Omental fat pad (tissue), 4 donors: Measurements from ENCODE around the gene BOLA1. TPM values are rescaled to one million over a fixed set of nuclear protein-coding genes. Genes with fewer than 3 reads are reported as not detected.

ENCODE experiments used
- ATAC-seq: fragments of 150-250 bp; one replicate; pipeline ENCODE4 v1.9.1; 2016; ENCODE audit warnings: mild to moderate bottlenecking, moderate library complexity; ENCODE audit not compliant: low FRiP score
- DNase-seq: peaks from one replicate; pipeline ENCODE4 v3.0.0-alpha.2; 2019; ENCODE audit warnings: low spot score
- total RNA-seq, 4 donors: library from RNA; depleted of rRNA; stranded (reverse); fragments of >200 nt; gene quantifications; one replicate each; pipeline ENCODE4 v1.1.0, GENCODE V29; 2016
- TF ChIP-seq, protein P1 (sequence below), 3 donors: fragments of 450-650 bp; IDR thresholded peaks; one replicate each; pipeline ENCODE4 v1.5.1; 2016 to 2017; ENCODE audit warnings: antibody characterized with exemption in 3 of 3, mild to moderate bottlenecking in 3 of 3, moderate library complexity in 2 of 3

The BOLA1 gene
- total RNA-seq, 4 donors from 2014 or later, result 11.5 to 28.8 (median 25.5) TPM

DNA sequence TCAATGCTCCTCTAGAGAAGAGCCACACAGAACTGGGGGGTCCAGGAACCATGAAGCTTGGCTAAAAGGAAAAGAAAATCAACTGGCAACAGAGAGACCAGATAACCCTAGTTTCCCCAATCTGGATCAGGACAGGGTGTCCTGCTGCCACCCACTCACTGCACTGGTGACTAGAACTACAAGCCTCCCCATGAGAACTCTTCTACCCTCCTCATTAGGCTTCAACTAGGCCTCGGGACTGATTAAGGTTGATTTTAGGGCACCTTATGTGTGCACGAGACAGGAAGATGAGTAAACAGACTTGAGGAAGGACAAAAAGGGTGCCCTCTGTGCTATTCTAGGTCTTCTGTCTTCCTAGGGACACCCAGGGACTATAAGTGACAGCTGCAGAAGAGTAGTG, 30.5 kb downstream of the BOLA1 start:
- TF ChIP-seq, protein P1, sequence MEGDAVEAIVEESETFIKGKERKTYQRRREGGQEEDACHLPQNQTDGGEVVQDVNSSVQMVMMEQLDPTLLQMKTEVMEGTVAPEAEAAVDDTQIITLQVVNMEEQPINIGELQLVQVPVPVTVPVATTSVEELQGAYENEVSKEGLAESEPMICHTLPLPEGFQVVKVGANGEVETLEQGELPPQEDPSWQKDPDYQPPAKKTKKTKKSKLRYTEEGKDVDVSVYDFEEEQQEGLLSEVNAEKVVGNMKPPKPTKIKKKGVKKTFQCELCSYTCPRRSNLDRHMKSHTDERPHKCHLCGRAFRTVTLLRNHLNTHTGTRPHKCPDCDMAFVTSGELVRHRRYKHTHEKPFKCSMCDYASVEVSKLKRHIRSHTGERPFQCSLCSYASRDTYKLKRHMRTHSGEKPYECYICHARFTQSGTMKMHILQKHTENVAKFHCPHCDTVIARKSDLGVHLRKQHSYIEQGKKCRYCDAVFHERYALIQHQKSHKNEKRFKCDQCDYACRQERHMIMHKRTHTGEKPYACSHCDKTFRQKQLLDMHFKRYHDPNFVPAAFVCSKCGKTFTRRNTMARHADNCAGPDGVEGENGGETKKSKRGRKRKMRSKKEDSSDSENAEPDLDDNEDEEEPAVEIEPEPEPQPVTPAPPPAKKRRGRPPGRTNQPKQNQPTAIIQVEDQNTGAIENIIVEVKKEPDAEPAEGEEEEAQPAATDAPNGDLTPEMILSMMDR (IDR thresholded peaks at IDR 0.05), result no peak
- ATAC-seq (no peak), DNase-seq (no peak)

DNA sequence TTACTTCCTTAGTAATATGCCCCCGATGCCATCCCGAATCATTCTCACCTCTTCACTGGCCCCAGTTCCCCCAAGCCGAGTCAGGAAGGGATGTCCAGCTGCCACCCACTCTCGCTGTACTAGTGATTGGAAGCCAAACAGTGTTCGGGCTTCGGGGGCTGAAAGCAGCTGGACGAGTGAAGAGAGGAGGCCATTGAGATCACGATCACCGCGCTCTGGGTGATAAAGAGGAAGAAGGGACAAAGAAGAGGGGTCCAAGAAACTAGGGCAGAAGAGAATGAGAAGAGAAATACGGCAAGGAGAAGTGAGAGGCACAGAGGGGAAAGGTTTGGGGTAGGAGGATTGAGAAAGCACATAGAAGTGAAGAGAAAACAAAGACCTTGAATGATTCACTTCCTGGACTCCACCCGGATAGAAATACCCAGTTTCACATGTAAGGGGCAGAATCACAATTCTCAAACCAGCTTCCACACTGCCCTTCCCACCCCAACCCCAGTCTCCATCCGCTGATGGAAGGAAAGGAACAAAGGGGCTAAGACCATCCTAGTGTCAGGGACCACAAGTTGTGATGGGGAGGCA, 31.9 kb downstream of the BOLA1 start:
- TF ChIP-seq, protein P1 (IDR thresholded peaks at IDR 0.05), result no peak
- DNase-seq (no peak), ATAC-seq (no peak)

DNA sequence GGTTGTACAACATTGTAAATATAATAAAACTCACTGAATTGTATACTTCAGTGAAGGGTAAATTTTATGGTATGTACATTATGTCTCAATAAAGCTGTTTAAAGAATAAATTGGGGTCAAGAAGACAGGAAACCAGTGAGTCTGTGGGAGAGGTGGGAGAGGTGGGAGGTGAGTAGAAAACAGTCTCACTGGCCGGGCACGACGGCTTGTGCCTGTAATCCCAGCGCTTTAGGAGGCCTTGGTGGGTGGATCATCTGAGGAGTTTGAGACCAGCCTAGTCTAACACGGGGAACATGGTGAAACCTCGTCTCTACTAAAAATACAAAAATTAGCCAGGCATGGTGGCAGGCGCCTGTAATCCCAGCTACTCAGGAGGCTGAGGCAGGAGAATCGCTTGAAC, 33.1 kb downstream of the BOLA1 start:
- ATAC-seq (no peak), DNase-seq (no peak)
- TF ChIP-seq, protein P1 (IDR thresholded peaks at IDR 0.05), result no peak

DNA sequence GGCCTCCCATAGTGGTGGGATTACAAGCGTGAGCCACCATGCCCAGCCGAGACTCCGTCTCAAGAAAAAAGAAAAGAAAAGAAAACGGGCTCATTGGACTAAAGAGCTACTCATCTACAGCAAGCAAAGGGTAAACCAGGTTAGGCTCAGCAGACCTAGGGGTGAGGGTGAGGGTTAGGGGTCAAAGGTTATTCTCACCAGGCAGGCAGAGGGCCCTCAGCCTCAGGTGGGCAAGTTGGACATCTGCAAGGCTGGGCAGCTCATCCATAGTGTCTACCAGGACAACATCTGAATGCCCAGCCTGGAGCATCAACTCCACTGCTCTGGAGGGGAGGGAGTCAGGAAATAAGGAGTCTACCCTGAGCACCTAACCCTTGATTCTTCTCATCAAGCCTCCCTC, 33.8 kb downstream of the BOLA1 start:
- DNase-seq, result no peak
- TF ChIP-seq, protein P1 (IDR thresholded peaks at IDR 0.05), result no peak
- no peak for ATAC-seq

DNA sequence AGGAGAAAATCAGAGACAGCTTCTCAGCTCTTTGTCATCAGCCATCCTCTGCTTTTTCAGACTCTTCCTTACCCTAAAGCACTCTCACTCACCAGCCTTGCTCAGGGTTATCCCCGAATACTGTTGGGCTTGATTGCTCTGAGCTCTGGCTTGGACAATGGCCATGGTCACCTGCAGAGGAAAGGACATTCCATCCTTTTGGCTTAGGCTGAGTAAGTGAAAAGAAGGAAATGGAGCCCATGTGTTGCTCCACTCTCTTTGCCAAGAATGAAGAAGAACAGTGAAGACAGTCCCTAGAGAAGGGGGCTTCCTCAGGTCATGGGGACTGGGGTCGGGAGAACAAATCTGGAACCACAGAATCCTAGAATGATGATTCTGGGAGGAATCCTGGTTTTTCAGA, 35.0 kb downstream of the BOLA1 start:
- DNase-seq (no peak), ATAC-seq (no peak)
- TF ChIP-seq, protein P1 (IDR thresholded peaks at IDR 0.05), result no peak

DNA sequence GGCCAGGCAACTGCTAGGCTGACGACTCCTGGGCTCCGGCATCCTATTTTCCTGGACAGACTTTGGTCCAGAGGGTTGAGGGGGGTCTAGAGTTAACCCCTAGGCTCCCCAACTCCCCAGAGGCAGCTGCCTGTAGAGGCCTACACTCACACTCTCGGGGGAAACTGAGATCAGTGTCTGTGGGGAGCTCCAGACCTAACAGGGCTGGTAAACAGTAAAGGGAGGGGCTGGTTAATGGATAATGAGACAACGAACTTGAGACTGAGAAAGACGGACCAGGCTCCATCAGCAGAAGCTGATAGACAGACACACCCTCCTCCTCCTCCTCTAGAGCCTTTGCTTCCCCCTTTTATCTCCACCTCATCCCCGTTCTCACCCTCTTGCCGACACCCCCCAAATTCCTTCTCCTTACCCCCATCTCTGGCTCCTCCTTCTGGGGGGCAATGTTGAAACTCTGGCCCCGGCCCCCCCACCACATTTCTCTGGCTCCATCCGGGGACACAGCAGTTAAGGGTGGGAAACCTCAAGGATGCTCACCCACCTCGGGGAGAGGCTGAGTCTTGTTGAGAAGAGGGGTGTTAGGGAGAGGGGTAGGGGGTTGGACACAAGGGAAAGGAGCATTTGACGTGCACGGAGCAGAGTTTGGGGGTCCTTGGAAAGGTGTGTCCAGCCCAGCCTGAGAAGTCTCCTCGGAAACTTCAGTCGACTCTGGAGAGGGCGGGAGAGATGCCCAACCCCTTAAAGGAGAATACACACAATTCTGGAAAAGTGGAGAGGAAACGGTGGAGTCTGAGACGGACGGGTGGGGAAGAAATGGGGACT, 37.0 kb downstream of the BOLA1 start, which contains the start of gene MTMR11:
Gene MTMR11 (minus strand): TSS at position 710 of the 822 bp plus-strand sequence. CDS start 232 bp downstream, at position 478.
- no peak for DNase-seq
- TF ChIP-seq, protein P1 (IDR thresholded peaks at IDR 0.05), result no peak
- no peak for ATAC-seq
